ENCODE results near the gene ACSF3.

- no peak for TF ChIP-seq CTCF (conservative IDR thresholded peaks at IDR 0.05)
- TF ChIP-seq EZH2 (IDR thresholded peaks at IDR 0.05; ENCODE audit: low read depth) = no peak
Observed at GRCh38 chr16:89076159-89076558, 17.5 kb upstream of the ACSF3 start.

Data from PC-9 (cell line).